Natural killer cell (primary cell): ENCODE measurements around the gene FAM120A. TPM values are rescaled to one million over a fixed set of nuclear protein-coding genes. Genes with fewer than 3 reads are reported as not detected.
"Not testable (repeated sequence)": the region's sequence is repeated elsewhere in the genome, so short reads cannot be mapped to it uniquely, and the experiment has no call there.

Experiments used
- ATAC-seq, 3 donors: fragments of 150-1000 bp in 2 of 3; fragments of 200-7000 bp in 1 of 3; cut with Tn5 transposase; 1 replicate in 1 of 3; 2 replicates in 2 of 3; pipeline ENCODE4 v1.10.0; 2021; ENCODE audit warnings: mild to moderate bottlenecking in 2 of 3, moderate library complexity in 2 of 3
- DNase-seq, 2 donors: peaks; one replicate each; pipeline versions ENCODE4 v3.0.0 to v3.0.0-alpha.2; 2013 to 2021; ENCODE audit warnings: mixed read lengths in 1 of 2
- H3K27ac ChIP-seq: one replicate; pipeline ENCODE4 v1.5.1; 2013; ENCODE audit warnings: mild to moderate bottlenecking, low read length
- H3K27me3 ChIP-seq: one replicate; pipeline ENCODE4 v1.6.1; 2013; ENCODE audit warnings: low read length; ENCODE audit not compliant: control insufficient read depth, insufficient read depth
- H3K36me3 ChIP-seq: one replicate; pipeline ENCODE4 v1.6.1; 2013; ENCODE audit warnings: low read length; ENCODE audit not compliant: control insufficient read depth, insufficient read depth
- H3K4me1 ChIP-seq: one replicate; pipeline ENCODE4 v1.6.1; 2013; ENCODE audit warnings: low read length; ENCODE audit not compliant: control insufficient read depth, insufficient read depth
- H3K4me3 ChIP-seq: one replicate; pipeline ENCODE4 v1.5.1; 2013; ENCODE audit warnings: low read length
- H3K9me3 ChIP-seq: one replicate; pipeline ENCODE4 v1.6.1; 2013; ENCODE audit warnings: low read length; ENCODE audit not compliant: control insufficient read depth, insufficient read depth
- H3K27ac Mint-ChIP-seq, 2 donors: one replicate each; pipeline ENCODE4 v1.8.0; 2022; ENCODE audit warnings: mild to moderate bottlenecking in 2 of 2, mixed read lengths in 2 of 2, moderate library complexity in 1 of 2
- H3K27me3 Mint-ChIP-seq, 2 donors: one replicate each; pipeline ENCODE4 v1.8.0; 2022; ENCODE audit warnings: low read depth in 2 of 2, mixed read lengths in 2 of 2
- H3K36me3 Mint-ChIP-seq: one replicate; pipeline ENCODE4 v1.8.0; 2022; ENCODE audit warnings: mixed read lengths
- H3K4me1 Mint-ChIP-seq, 2 donors: one replicate each; pipeline ENCODE4 v1.8.0; 2022; ENCODE audit warnings: mixed read lengths in 2 of 2
- H3K4me3 Mint-ChIP-seq: one replicate; pipeline ENCODE4 v1.8.0; 2022; ENCODE audit warnings: mild to moderate bottlenecking, moderate library complexity, mixed read lengths
- H3K9me3 Mint-ChIP-seq, 2 donors: one replicate each; pipeline ENCODE4 v1.8.0; 2022; ENCODE audit warnings: mixed read lengths in 2 of 2
- CTCF ChIP-seq: fragments of 200-600 bp; IDR thresholded peaks from one replicate; pipeline ENCODE4 v1.8.0; 2022; ENCODE audit warnings: antibody characterized with exemption
- WGBS: methylation state at CpG from one replicate; pipeline ENCODE4 v1.1.7; 2013; ENCODE audit warnings: missing lambda C conversion rate; ENCODE audit not compliant: insufficient coverage; 5-methylcytosine and 5-hydroxymethylcytosine counted together
- intact Hi-C: fragments of 100-400 bp; cut with micrococcal nuclease; formaldehyde crosslinking; loops from one replicate; pipeline ENCODE4 v1.14.2; 2022
- total RNA-seq, 4 donors: library from RNA; stranded (reverse); fragments of 120-200 nt in 1 of 4; gene quantifications; one replicate each; pipeline versions ENCODE4 v1.2.3 to v1.2.4, GENCODE V29; 2013 to 2022

Gene FAM120A
- total RNA-seq, 3 donors from 2014 or later (not counting 1 experiment from before 2014, with no cell fraction given) = 87.7 to 96.1 (median 91.5) TPM

GRCh38 chr9:93436218-93436617 is 15.3 kb upstream of the FAM120A start:
- no peak overlapping the region for H3K4me3 Mint-ChIP-seq

GRCh38 chr9:93436655-93437407 is 14.7 kb upstream of the FAM120A start:
- Mint-ChIP-seq H3K27me3 (no peaks in the 10 kb centered on the region), H3K4me1 (no peaks in the 10 kb centered on the region), H3K4me3 (no peak overlapping the region), H3K36me3 (no peaks in the 10 kb centered on the region), H3K27ac (no peak overlapping the region), H3K9me3 (no peaks in the 10 kb centered on the region)
- no peaks in the 10 kb centered on the region for H3K4me1 ChIP-seq
- H3K36me3 ChIP-seq = no peaks in the 10 kb centered on the region
- no peak overlapping the region for H3K27ac ChIP-seq
- WGBS = 94% methylated on average over 7 of the region's 7 CpGs
- no peaks in the 10 kb centered on the region for H3K27me3 ChIP-seq
- DNase-seq (no peak), ATAC-seq (no peak)
- H3K9me3 ChIP-seq = no peaks in the 10 kb centered on the region
- no peak overlapping the region for H3K4me3 ChIP-seq
- no peak for TF ChIP-seq CTCF
- intact Hi-C loops = no loop called here

More at GRCh38 chr9:93436218-93436617, 15.3 kb upstream of the FAM120A start:
- H3K27ac ChIP-seq = no peak overlapping the region
- no peaks in the 10 kb centered on the region for H3K4me1 Mint-ChIP-seq
- no peaks in the 10 kb centered on the region for H3K36me3 ChIP-seq
- ATAC-seq = no peak
- 100% methylated on average over 1 of the region's 6 CpGs for WGBS
- H3K4me3 ChIP-seq = no peak overlapping the region
- H3K27me3 Mint-ChIP-seq = peaks cover 0 to 4% of the 10 kb centered on the region in 2 donors
- no peak for DNase-seq
- intact Hi-C loops = no loop called here
- H3K27ac Mint-ChIP-seq = no peak overlapping the region
- H3K4me1 ChIP-seq = no peaks in the 10 kb centered on the region
- no peaks in the 10 kb centered on the region for H3K27me3 ChIP-seq
- no peaks in the 10 kb centered on the region for H3K9me3 ChIP-seq
- H3K36me3 Mint-ChIP-seq = no peaks in the 10 kb centered on the region
- H3K9me3 Mint-ChIP-seq = no peaks in the 10 kb centered on the region
- no peak for TF ChIP-seq CTCF

- H3K4me1 Mint-ChIP-seq = no peaks in the 10 kb centered on the region
- H3K4me1 ChIP-seq = no peaks in the 10 kb centered on the region
- WGBS = 68% methylated on average over 2 of the region's 2 CpGs
- no peak overlapping the region for H3K4me3 Mint-ChIP-seq
- H3K36me3 ChIP-seq = no peaks in the 10 kb centered on the region
- no peak overlapping the region for H3K27ac ChIP-seq
- DNase-seq = no peak
- no peak for ATAC-seq
- H3K9me3 ChIP-seq = no peaks in the 10 kb centered on the region
- no peaks in the 10 kb centered on the region for H3K27me3 ChIP-seq
- H3K27me3 Mint-ChIP-seq = no peaks in the 10 kb centered on the region
- no peaks in the 10 kb centered on the region for H3K36me3 Mint-ChIP-seq
- intact Hi-C loops = no loop called here
- no peak for TF ChIP-seq CTCF
- no peak overlapping the region for H3K27ac Mint-ChIP-seq
- no peak overlapping the region for H3K4me3 ChIP-seq
- H3K9me3 Mint-ChIP-seq = no peaks in the 10 kb centered on the region
Measured at GRCh38 chr9:93437996-93438395, 13.5 kb upstream of the FAM120A start.

- intact Hi-C loops, H3K36me3 Mint-ChIP-seq, H3K4me1 ChIP-seq, ATAC-seq, H3K27ac ChIP-seq, H3K9me3 ChIP-seq, H3K36me3 ChIP-seq, DNase-seq, H3K4me1 Mint-ChIP-seq, H3K27me3 ChIP-seq, H3K27me3 Mint-ChIP-seq, H3K9me3 Mint-ChIP-seq, H3K4me3 ChIP-seq, H3K4me3 Mint-ChIP-seq, H3K27ac Mint-ChIP-seq: not testable (repeated sequence)
- WGBS = 96% methylated on average over 6 of the region's 6 CpGs
Measured at GRCh38 chr9:93439301-93439700, 12.2 kb upstream of the FAM120A start.
